Mesangial cell (primary cell): ENCODE results near the gene CDKL4. TPM values are rescaled to one million over a fixed set of nuclear protein-coding genes. Genes with fewer than 3 reads are reported as not detected.

ENCODE experiments used
- total RNA-seq: library from RNA; depleted of rRNA; stranded (reverse); fragments of >200 nt; gene quantifications from 2 replicates; pipeline ENCODE4 v1.2.3, GENCODE V29; 2015

The CDKL4 gene
- total RNA-seq = 0.25 TPM in 1 of 2 replicates, not detected in the other

DNA sequence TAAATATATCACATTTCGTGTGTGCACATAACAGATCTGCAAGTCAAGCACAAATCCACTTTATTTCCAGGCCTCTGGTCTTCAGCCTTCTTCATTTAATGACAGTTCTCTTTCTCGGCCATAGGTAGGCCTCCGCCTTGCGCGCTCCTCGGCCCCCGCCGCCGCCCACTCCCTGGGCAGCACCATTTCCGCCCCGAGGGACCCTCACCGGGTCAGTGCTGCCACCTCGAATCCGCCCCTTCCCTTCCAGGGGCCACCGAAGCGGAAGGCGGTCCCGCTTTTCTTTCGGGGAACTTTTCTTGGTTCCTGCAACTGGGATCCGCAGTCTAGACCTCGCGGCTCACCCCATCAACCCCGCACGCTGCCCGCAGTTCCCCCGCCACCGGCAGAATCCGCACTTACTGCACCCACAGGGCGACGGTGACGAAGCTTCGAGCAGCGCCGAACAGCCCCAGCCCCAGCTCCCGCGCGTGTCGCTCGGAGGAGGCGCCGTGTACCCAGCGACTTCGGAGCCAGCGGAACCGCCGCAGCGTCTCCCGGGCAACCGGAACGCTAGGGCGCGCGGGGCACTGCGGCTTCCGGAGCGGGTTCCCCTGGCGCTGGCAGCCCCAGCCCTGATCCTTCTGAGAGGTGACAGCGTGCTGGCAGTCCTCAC is at the start of gene CDKL4:
Gene CDKL4 (minus strand): TSS at position 502 of the 655 bp plus-strand sequence.

Other genes starting within 250 kb of the CDKL4 start
- gene SOS1, start 122.9 kb downstream of the CDKL4 start, total RNA-seq = 6.3 and 6.4 TPM in 2 replicates
- 22.5 and 29.0 TPM in 2 replicates for gene MAP4K3, start 193.3 kb upstream of the CDKL4 start, total RNA-seq